Activated CD8-positive, alpha-beta T cell treated with anti-CD3 and anti-CD28 coated beads for 36 hours (primary cell): Measurements from ENCODE around the gene BICD1. TPM values are rescaled to one million over a fixed set of nuclear protein-coding genes. Genes with fewer than 3 reads are reported as not detected.
"Not testable (repeated sequence)": the region's sequence is repeated elsewhere in the genome, so short reads cannot be mapped to it uniquely, and the experiment has no call there.

ENCODE experiments used
- ATAC-seq: fragments of 200-7000 bp; cut with Tn5 transposase; one replicate; pipeline ENCODE4 v1.10.0; 2021; ENCODE audit warnings: mild to moderate bottlenecking, moderate library complexity
- CTCF ChIA-PET: fragments of 350-600 bp; sonication (Branson Sonifier 250); formaldehyde crosslinking; loops from one replicate; lab custom pipeline; 2021; ENCODE audit warnings: antibody characterized with exemption; lab: Charles Lee
- POLR2A ChIA-PET: fragments of 350-600 bp; sonication (Branson Sonifier 250); formaldehyde crosslinking; loops from one replicate; lab custom pipeline; 2021; ENCODE audit warnings: antibody characterized with exemption; lab: Charles Lee
- DNase-seq: peaks from one replicate; pipeline ENCODE4 v3.0.0-alpha.2; 2020
- H3K27ac Mint-ChIP-seq: one replicate; pipeline ENCODE4 v1.8.0; 2021; ENCODE audit warnings: mild to moderate bottlenecking, mixed read lengths
- H3K27me3 Mint-ChIP-seq: one replicate; pipeline ENCODE4 v1.8.0; 2021; ENCODE audit warnings: mixed read lengths
- H3K36me3 Mint-ChIP-seq: one replicate; pipeline ENCODE4 v1.8.0; 2021; ENCODE audit warnings: low read depth, mixed read lengths
- H3K4me1 Mint-ChIP-seq: one replicate; pipeline ENCODE4 v1.8.0; 2021; ENCODE audit warnings: low read depth, mixed read lengths
- H3K4me3 Mint-ChIP-seq: one replicate; pipeline ENCODE4 v1.8.0; 2021; ENCODE audit warnings: mild to moderate bottlenecking, moderate library complexity, mixed read lengths
- H3K9me3 Mint-ChIP-seq: one replicate; pipeline ENCODE4 v1.8.0; 2021; ENCODE audit warnings: mixed read lengths
- intact Hi-C: fragments of 100-400 bp; cut with micrococcal nuclease; formaldehyde crosslinking; loops from one replicate; pipeline ENCODE4 v1.10.0; 2022
- total RNA-seq, 2 experiments: library from RNA; stranded (reverse); gene quantifications; one replicate each; pipeline ENCODE4 v1.2.3, GENCODE V29; 2021
- TF ChIP-seq, protein P1 (sequence below): fragments of 200-600 bp; IDR thresholded peaks from one replicate; pipeline ENCODE4 v1.8.0; 2022; ENCODE audit warnings: antibody characterized with exemption, mild to moderate bottlenecking

BICD1 gene
- total RNA-seq, 2 experiments from 2014 or later = 12.5 to 13.2 TPM

DNA sequence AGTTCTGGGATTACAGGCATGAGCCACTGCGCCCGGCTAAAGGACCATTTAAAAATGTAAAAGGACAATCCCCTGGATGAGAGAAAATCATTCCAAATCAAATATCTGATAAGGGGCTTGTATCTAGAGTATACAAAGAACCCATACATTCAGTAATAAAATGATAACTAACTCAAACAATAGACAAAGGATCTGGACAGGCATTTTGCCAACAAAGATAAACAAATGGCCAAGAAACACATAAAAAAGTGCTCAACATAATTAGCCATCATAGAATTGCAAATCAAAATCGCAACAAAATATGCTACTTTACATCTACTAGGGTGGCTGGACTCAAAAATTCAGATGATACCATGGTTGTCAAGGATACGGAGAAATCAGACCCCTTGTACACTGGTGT, 8.5 kb upstream of the BICD1 start:
- DNase-seq = no peak
- ChIA-PET POLR2A (no interaction called here), CTCF (no interaction called here)
- TF ChIP-seq, protein P1, sequence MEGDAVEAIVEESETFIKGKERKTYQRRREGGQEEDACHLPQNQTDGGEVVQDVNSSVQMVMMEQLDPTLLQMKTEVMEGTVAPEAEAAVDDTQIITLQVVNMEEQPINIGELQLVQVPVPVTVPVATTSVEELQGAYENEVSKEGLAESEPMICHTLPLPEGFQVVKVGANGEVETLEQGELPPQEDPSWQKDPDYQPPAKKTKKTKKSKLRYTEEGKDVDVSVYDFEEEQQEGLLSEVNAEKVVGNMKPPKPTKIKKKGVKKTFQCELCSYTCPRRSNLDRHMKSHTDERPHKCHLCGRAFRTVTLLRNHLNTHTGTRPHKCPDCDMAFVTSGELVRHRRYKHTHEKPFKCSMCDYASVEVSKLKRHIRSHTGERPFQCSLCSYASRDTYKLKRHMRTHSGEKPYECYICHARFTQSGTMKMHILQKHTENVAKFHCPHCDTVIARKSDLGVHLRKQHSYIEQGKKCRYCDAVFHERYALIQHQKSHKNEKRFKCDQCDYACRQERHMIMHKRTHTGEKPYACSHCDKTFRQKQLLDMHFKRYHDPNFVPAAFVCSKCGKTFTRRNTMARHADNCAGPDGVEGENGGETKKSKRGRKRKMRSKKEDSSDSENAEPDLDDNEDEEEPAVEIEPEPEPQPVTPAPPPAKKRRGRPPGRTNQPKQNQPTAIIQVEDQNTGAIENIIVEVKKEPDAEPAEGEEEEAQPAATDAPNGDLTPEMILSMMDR = no peak
- Mint-ChIP-seq H3K4me1 (no peaks in the 10 kb centered on the region), H3K9me3 (no peaks in the 10 kb centered on the region), H3K27ac (no peak overlapping the region), H3K36me3 (no peaks in the 10 kb centered on the region), H3K27me3 (no peaks in the 10 kb centered on the region), H3K4me3 (no peak overlapping the region)
- intact Hi-C loops = no loop called here
- ATAC-seq = no peak

DNA sequence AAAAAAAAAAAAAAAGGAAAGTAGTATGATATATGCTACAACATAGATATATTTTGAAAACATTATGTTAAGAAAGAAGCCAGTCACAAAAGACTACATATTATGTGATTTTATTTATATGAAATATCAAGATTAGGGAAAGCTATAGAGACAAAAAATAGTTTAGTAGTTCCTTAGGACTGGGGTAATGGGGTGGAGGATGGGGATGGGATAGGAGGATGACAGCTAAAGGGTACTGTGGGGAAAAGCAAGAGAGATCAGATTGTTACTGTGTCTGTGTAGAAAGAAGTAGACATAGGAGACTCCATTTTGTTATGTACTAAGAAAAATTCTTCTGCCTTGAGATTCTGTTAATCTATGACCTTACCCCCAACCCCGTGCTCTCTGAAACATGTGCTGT, 7.4 kb upstream of the BICD1 start:
- DNase-seq, H3K4me3 Mint-ChIP-seq, H3K36me3 Mint-ChIP-seq, H3K27me3 Mint-ChIP-seq, ATAC-seq, H3K27ac Mint-ChIP-seq, POLR2A ChIA-PET, H3K4me1 Mint-ChIP-seq, H3K9me3 Mint-ChIP-seq, intact Hi-C loops: not testable (repeated sequence)
- CTCF ChIA-PET = interaction anchor here (0.6 kb wide), 1 partner anchor 110 kb away, joined by 3 read pairs; no protein-coding TSS in a partner anchor

- CTCF ChIA-PET = interaction anchor here (0.6 kb wide), 1 partner anchor 135 kb away, joined by 3 read pairs; no protein-coding TSS in a partner anchor
- ATAC-seq (no peak), DNase-seq (no peak)
- no peaks in the 10 kb centered on the region for H3K27me3 Mint-ChIP-seq
- intact Hi-C loops = no loop called here
- no peak overlapping the region for H3K4me3 Mint-ChIP-seq
- TF ChIP-seq, protein P1 = no peak
- H3K4me1 Mint-ChIP-seq = no peaks in the 10 kb centered on the region
- POLR2A ChIA-PET = no interaction called here
- H3K36me3 Mint-ChIP-seq = no peaks in the 10 kb centered on the region
- no peaks in the 10 kb centered on the region for H3K9me3 Mint-ChIP-seq
- H3K27ac Mint-ChIP-seq = no peak overlapping the region
These were observed 6.3 kb upstream of the BICD1 start for GRCh38 chr12:32100361-32100760.

GRCh38 chr12:32100888-32101287, 5.8 kb upstream of the BICD1 start:
- Mint-ChIP-seq H3K4me1 (peaks cover 1% of the 10 kb centered on the region), H3K27me3 (peaks cover 2% of the 10 kb centered on the region), H3K4me3 (no peak overlapping the region), H3K9me3 (no peaks in the 10 kb centered on the region), H3K36me3 (no peaks in the 10 kb centered on the region), H3K27ac (no peak overlapping the region)
- intact Hi-C loops = no loop called here
- ATAC-seq (no peak), DNase-seq (no peak)
- TF ChIP-seq, protein P1 = no peak
- POLR2A ChIA-PET = no interaction called here
- CTCF ChIA-PET = no interaction called here

- H3K4me3 Mint-ChIP-seq = no peak overlapping the region
- H3K36me3 Mint-ChIP-seq = no peaks in the 10 kb centered on the region
- DNase-seq (no peak), ATAC-seq (no peak)
- ChIA-PET CTCF (interaction anchor here (1.3 kb wide), 1 partner anchor 41 kb away, joined by 3 read pairs; no protein-coding TSS in a partner anchor), POLR2A (interaction anchor here (0.6 kb wide), 1 partner anchor 9 kb away, joined by 3 read pairs; no protein-coding TSS in a partner anchor)
- intact Hi-C loops = no loop called here
- TF ChIP-seq, protein P1 = no peak
- H3K9me3 Mint-ChIP-seq = no peaks in the 10 kb centered on the region
- no peak overlapping the region for H3K27ac Mint-ChIP-seq
- peaks cover 2% of the 10 kb centered on the region for H3K27me3 Mint-ChIP-seq
- peaks cover 3% of the 10 kb centered on the region for H3K4me1 Mint-ChIP-seq
These were observed 4.4 kb upstream of the BICD1 start for GRCh38 chr12:32102234-32102633.
